ENCODE results near the gene MICAL3. TPM values are rescaled to one million over a fixed set of nuclear protein-coding genes. Genes with fewer than 3 reads are reported as not detected.

Gene MICAL3
- total and polyA plus RNA-seq, 5 experiments from 2014 or later = 0.90 to 27.3 (median 1.3) TPM

- H3K4me1 Mint-ChIP-seq = peaks cover 0 to 3% (median 0%) of the 10 kb centered on the region in 4 donors
- POLR2A ChIA-PET = no interaction called here
- no peaks in the 10 kb centered on the region for H3K9me3 Mint-ChIP-seq
- no peak overlapping the region for H3K4me3 Mint-ChIP-seq
- peak overlapping the region in 1 of 10 donors; percentile 11 for H3K27ac Mint-ChIP-seq
- no peaks in the 10 kb centered on the region for H3K27me3 Mint-ChIP-seq
- no peak for ATAC-seq
- H3K36me3 Mint-ChIP-seq = peaks cover 0 to 49% (median 9%) of the 10 kb centered on the region in 3 donors
- no peak for DNase-seq
Observed at GRCh38 chr22:17861909-17862308, 162.5 kb downstream of the MICAL3 start.

- Mint-ChIP-seq H3K4me1 (peaks cover 0 to 1% (median 0%) of the 10 kb centered on the region in 4 donors), H3K27ac (no peak overlapping the region), H3K36me3 (peaks cover 0 to 39% (median 9%) of the 10 kb centered on the region in 3 donors), H3K27me3 (no peaks in the 10 kb centered on the region), H3K9me3 (no peaks in the 10 kb centered on the region), H3K4me3 (no peak overlapping the region)
- ATAC-seq = no peak
- POLR2A ChIA-PET = no interaction called here
- DNase-seq = no peak
Observed at GRCh38 chr22:17860220-17860965, 164.0 kb downstream of the MICAL3 start.

GRCh38 chr22:17858033-17858432 lies 166.3 kb downstream of the MICAL3 start:
- Mint-ChIP-seq H3K27ac (no peak overlapping the region), H3K9me3 (no peaks in the 10 kb centered on the region), H3K4me1 (peaks cover 0 to 1% (median 0%) of the 10 kb centered on the region in 4 donors), H3K4me3 (no peak overlapping the region), H3K27me3 (no peaks in the 10 kb centered on the region), H3K36me3 (peaks cover 0 to 25% (median 3%) of the 10 kb centered on the region in 3 donors)
- POLR2A ChIA-PET = no interaction called here
- no peak for DNase-seq
- ATAC-seq = no peak

- H3K9me3 Mint-ChIP-seq = no peaks in the 10 kb centered on the region
- H3K4me3 Mint-ChIP-seq = no peak overlapping the region
- peaks cover 0 to 10% (median 3%) of the 10 kb centered on the region in 3 donors for H3K36me3 Mint-ChIP-seq
- POLR2A ChIA-PET = no interaction called here
- no peak overlapping the region for H3K27ac Mint-ChIP-seq
- DNase-seq (no peak), ATAC-seq (no peak)
- no peaks in the 10 kb centered on the region for H3K27me3 Mint-ChIP-seq
- peaks cover 0 to 2% (median 0%) of the 10 kb centered on the region in 4 donors for H3K4me1 Mint-ChIP-seq
Observed at GRCh38 chr22:17855572-17856290, 168.6 kb downstream of the MICAL3 start.

GRCh38 chr22:17853073-17853472 lies 171.3 kb downstream of the MICAL3 start:
- H3K9me3 Mint-ChIP-seq = no peaks in the 10 kb centered on the region
- POLR2A ChIA-PET = no interaction called here
- no peak for ATAC-seq

GRCh38 chr22:17851759-17852158 lies 172.6 kb downstream of the MICAL3 start:
- H3K4me1 Mint-ChIP-seq = peaks cover 0 to 2% (median 0%) of the 10 kb centered on the region in 4 donors
- POLR2A ChIA-PET = no interaction called here
- no peaks in the 10 kb centered on the region for H3K27me3 Mint-ChIP-seq
- H3K27ac Mint-ChIP-seq = peak overlapping the region in 1 of 10 donors; percentile 2
- no peaks in the 10 kb centered on the region for H3K9me3 Mint-ChIP-seq
- ATAC-seq (no peak), DNase-seq (no peak)
- H3K36me3 Mint-ChIP-seq = peaks cover 0 to 6% (median 0%) of the 10 kb centered on the region in 3 donors
- H3K4me3 Mint-ChIP-seq = no peak overlapping the region

More at GRCh38 chr22:17853073-17853472, 171.3 kb downstream of the MICAL3 start:
- no peaks in the 10 kb centered on the region for H3K27me3 Mint-ChIP-seq
- no peak overlapping the region for H3K4me3 Mint-ChIP-seq
- H3K27ac Mint-ChIP-seq = no peak overlapping the region
- H3K4me1 Mint-ChIP-seq = peaks cover 0 to 2% (median 0%) of the 10 kb centered on the region in 4 donors
- DNase-seq = no peak
- peaks cover 0 to 7% (median 0%) of the 10 kb centered on the region in 3 donors for H3K36me3 Mint-ChIP-seq

GRCh38 chr22:17847360-17848078 lies 176.8 kb downstream of the MICAL3 start:
- ATAC-seq (no peak), DNase-seq (no peak)
- peaks cover 0 to 3% (median 0%) of the 10 kb centered on the region in 3 donors for H3K36me3 Mint-ChIP-seq
- no peak overlapping the region for H3K4me3 Mint-ChIP-seq
- POLR2A ChIA-PET = no interaction called here
- peaks cover 0 to 5% (median 2%) of the 10 kb centered on the region in 4 donors for H3K4me1 Mint-ChIP-seq
- no peaks in the 10 kb centered on the region for H3K27me3 Mint-ChIP-seq
- peak overlapping the region in 1 of 10 donors; percentile 27 for H3K27ac Mint-ChIP-seq
- no peaks in the 10 kb centered on the region for H3K9me3 Mint-ChIP-seq

- DNase-seq = no peak
- Mint-ChIP-seq H3K36me3 (peaks cover 0 to 2% (median 0%) of the 10 kb centered on the region in 3 donors), H3K27me3 (no peaks in the 10 kb centered on the region), H3K9me3 (no peaks in the 10 kb centered on the region), H3K4me1 (peaks cover 0 to 11% (median 3%) of the 10 kb centered on the region in 4 donors), H3K27ac (peak overlapping the region in 1 of 10 donors; percentile 47), H3K4me3 (no peak overlapping the region)
- POLR2A ChIA-PET = no interaction called here
- no peak for ATAC-seq
Observed at GRCh38 chr22:17846326-17846992, 177.9 kb downstream of the MICAL3 start.

GRCh38 chr22:17845790-17846189 lies 178.6 kb downstream of the MICAL3 start:
- H3K27ac Mint-ChIP-seq = no peak overlapping the region

GRCh38 chr22:17845327-17845726 lies 179.0 kb downstream of the MICAL3 start:
- no peak for ATAC-seq
- peak overlapping the region in 2 of 10 donors; percentile 6 to 60 for H3K27ac Mint-ChIP-seq
- no peaks in the 10 kb centered on the region for H3K27me3 Mint-ChIP-seq

More at GRCh38 chr22:17845790-17846189, 178.6 kb downstream of the MICAL3 start:
- peaks cover 0 to 12% (median 3%) of the 10 kb centered on the region in 4 donors for H3K4me1 Mint-ChIP-seq
- POLR2A ChIA-PET = no interaction called here
- no peak overlapping the region for H3K4me3 Mint-ChIP-seq
- ATAC-seq (no peak), DNase-seq (no peak)
- no peaks in the 10 kb centered on the region for H3K27me3 Mint-ChIP-seq
- H3K9me3 Mint-ChIP-seq = no peaks in the 10 kb centered on the region
- peaks cover 0 to 5% (median 0%) of the 10 kb centered on the region in 3 donors for H3K36me3 Mint-ChIP-seq

GRCh38 chr22:17844150-17844549 lies 180.2 kb downstream of the MICAL3 start:
- Mint-ChIP-seq H3K9me3 (no peaks in the 10 kb centered on the region), H3K4me1 (peaks cover 0 to 12% (median 3%) of the 10 kb centered on the region in 4 donors), H3K36me3 (peaks cover 0 to 10% (median 0%) of the 10 kb centered on the region in 3 donors), H3K4me3 (no peak overlapping the region), H3K27ac (no peak overlapping the region), H3K27me3 (no peaks in the 10 kb centered on the region)
- POLR2A ChIA-PET = interaction anchor here (0.7 kb wide), 1 partner anchor 143 kb away, joined by 3 read pairs; no protein-coding TSS in a partner anchor
- DNase-seq (no peak), ATAC-seq (no peak)

More at GRCh38 chr22:17845327-17845726, 179.0 kb downstream of the MICAL3 start:
- no peak for DNase-seq
- peaks cover 0 to 10% (median 0%) of the 10 kb centered on the region in 3 donors for H3K36me3 Mint-ChIP-seq
- H3K4me3 Mint-ChIP-seq = no peak overlapping the region
- H3K4me1 Mint-ChIP-seq = peaks cover 0 to 12% (median 3%) of the 10 kb centered on the region in 4 donors
- no peaks in the 10 kb centered on the region for H3K9me3 Mint-ChIP-seq
- POLR2A ChIA-PET = no interaction called here

- H3K4me3 Mint-ChIP-seq = peak overlapping the region; percentile 18 to 75 (median 62)
- peak overlapping the region; percentile 20 to 90 (median 78) for H3K27ac Mint-ChIP-seq
- ATAC-seq (peak; percentile 91 to 92), DNase-seq (peak in 9 of 10 donors; percentile 3 to 68 (median 35))
- no peaks in the 10 kb centered on the region for H3K27me3 Mint-ChIP-seq
- H3K4me1 Mint-ChIP-seq = peaks cover 0 to 12% (median 3%) of the 10 kb centered on the region in 4 donors
- POLR2A ChIA-PET = interaction anchor here (0.6 kb wide), 1 partner anchor 236 kb away, joined by 3 read pairs; the partner anchor contains the start of gene PEX26
- no peaks in the 10 kb centered on the region for H3K9me3 Mint-ChIP-seq
- H3K36me3 Mint-ChIP-seq = peaks cover 0 to 14% (median 0%) of the 10 kb centered on the region in 3 donors
Observed at GRCh38 chr22:17842386-17842785, 182.0 kb downstream of the MICAL3 start.
